Endothelial cell (in vitro differentiated cells): ENCODE data around the gene UGT1A9. TPM values are rescaled to one million over a fixed set of nuclear protein-coding genes. Genes with fewer than 3 reads are reported as not detected.
A peak's percentile ranks its signal among the peaks of the same experiment; 100 is the strongest.

Experiments used
- DNase-seq: peaks from one replicate; pipeline ENCODE4 v3.0.0; 2021; ENCODE audit warnings: low spot score
- H3K27ac Mint-ChIP-seq: one replicate; pipeline ENCODE4 v1.8.0; 2021; ENCODE audit warnings: mixed read lengths, inconsistent platforms; ENCODE audit not compliant: unreplicated experiment
- H3K27me3 Mint-ChIP-seq: one replicate; pipeline ENCODE4 v1.8.0; 2021; ENCODE audit warnings: mild to moderate bottlenecking, moderate library complexity, mixed read lengths, inconsistent platforms; ENCODE audit not compliant: unreplicated experiment
- H3K36me3 Mint-ChIP-seq: one replicate; pipeline ENCODE4 v1.8.0; 2021; ENCODE audit warnings: mild to moderate bottlenecking, low read depth, mixed read lengths, inconsistent platforms; ENCODE audit not compliant: unreplicated experiment
- H3K4me1 Mint-ChIP-seq: one replicate; pipeline ENCODE4 v1.8.0; 2021; ENCODE audit warnings: mild to moderate bottlenecking, mixed read lengths, inconsistent platforms; ENCODE audit not compliant: unreplicated experiment
- H3K4me3 Mint-ChIP-seq: one replicate; pipeline ENCODE4 v1.8.0; 2021; ENCODE audit warnings: mild to moderate bottlenecking, mixed read lengths, inconsistent platforms; ENCODE audit not compliant: unreplicated experiment
- H3K9me3 Mint-ChIP-seq: one replicate; pipeline ENCODE4 v1.8.0; 2021; ENCODE audit warnings: mixed read lengths, inconsistent platforms; ENCODE audit not compliant: unreplicated experiment
- total RNA-seq: library from RNA; stranded (reverse); fragmentation: NEBNext Ultra II Directional; extraction: Animal tissue kit (Norgen Biotek cat#: 25700); gene quantifications from one replicate; pipeline ENCODE4 v1.2.1, GENCODE V29; 2021; ENCODE audit not compliant: unreplicated experiment
- TF ChIP-seq, protein P1 (sequence below): fragments of 200-600 bp; sonication (generic); IDR thresholded peaks from one replicate; pipeline ENCODE4 v1.5.0; 2021; ENCODE audit warnings: antibody characterized with exemption; ENCODE audit not compliant: unreplicated experiment

The UGT1A9 gene
- total RNA-seq, 1 donor from 2014 or later, result not detected

DNA sequence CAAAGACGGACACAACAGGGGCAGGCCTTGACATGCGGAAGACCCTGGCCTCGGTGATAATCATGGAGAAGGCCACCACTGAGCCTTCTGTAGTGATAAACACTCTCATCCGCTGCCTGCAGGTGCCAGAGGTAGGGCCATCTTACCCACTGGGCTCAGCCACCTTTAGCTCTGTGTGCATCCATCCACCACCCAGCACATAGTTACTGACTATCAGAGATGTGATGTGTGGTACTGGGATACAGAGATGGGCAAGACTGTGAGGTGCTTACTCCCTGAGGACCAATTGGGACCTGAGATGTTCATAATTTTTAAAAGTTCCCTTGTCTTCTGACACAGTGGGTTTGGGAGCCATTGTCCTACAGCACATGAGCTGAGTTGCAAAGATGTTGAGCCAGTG lies 108.0 kb downstream of the UGT1A9 start:
- H3K9me3 Mint-ChIP-seq, result no peaks in the 10 kb centered on the region
- H3K27me3 Mint-ChIP-seq, result no peaks in the 10 kb centered on the region
- H3K4me3 Mint-ChIP-seq, result no peak overlapping the region
- H3K36me3 Mint-ChIP-seq, result no peaks in the 10 kb centered on the region
- no peak overlapping the region for H3K27ac Mint-ChIP-seq
- no peak for DNase-seq
- no peaks in the 10 kb centered on the region for H3K4me1 Mint-ChIP-seq
- TF ChIP-seq, protein P1, sequence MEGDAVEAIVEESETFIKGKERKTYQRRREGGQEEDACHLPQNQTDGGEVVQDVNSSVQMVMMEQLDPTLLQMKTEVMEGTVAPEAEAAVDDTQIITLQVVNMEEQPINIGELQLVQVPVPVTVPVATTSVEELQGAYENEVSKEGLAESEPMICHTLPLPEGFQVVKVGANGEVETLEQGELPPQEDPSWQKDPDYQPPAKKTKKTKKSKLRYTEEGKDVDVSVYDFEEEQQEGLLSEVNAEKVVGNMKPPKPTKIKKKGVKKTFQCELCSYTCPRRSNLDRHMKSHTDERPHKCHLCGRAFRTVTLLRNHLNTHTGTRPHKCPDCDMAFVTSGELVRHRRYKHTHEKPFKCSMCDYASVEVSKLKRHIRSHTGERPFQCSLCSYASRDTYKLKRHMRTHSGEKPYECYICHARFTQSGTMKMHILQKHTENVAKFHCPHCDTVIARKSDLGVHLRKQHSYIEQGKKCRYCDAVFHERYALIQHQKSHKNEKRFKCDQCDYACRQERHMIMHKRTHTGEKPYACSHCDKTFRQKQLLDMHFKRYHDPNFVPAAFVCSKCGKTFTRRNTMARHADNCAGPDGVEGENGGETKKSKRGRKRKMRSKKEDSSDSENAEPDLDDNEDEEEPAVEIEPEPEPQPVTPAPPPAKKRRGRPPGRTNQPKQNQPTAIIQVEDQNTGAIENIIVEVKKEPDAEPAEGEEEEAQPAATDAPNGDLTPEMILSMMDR, result no peak

DNA sequence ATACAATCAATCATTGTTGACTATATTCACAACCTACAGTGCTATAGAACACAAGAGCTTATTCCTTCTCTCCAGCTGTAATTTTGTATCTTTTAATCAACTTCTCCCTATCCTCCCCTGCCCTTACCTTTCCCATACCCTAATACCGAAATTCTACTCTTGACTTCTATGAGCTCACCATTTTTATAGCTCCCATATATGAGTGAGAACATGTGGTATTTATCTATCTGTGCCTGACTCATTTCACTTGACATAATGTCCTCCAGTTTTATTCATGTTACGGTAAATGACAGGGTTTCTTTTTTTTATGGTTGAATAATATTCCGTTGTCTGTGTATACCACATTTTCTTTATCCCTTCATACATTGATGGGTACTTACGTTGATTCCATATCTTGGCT lies 109.1 kb downstream of the UGT1A9 start:
- H3K36me3 Mint-ChIP-seq, result no peaks in the 10 kb centered on the region
- no peak for DNase-seq
- H3K9me3 Mint-ChIP-seq, result no peaks in the 10 kb centered on the region
- TF ChIP-seq, protein P1, result no peak
- no peak overlapping the region for H3K4me3 Mint-ChIP-seq
- H3K27me3 Mint-ChIP-seq, result no peaks in the 10 kb centered on the region
- H3K4me1 Mint-ChIP-seq, result no peaks in the 10 kb centered on the region
- H3K27ac Mint-ChIP-seq, result no peak overlapping the region

DNA sequence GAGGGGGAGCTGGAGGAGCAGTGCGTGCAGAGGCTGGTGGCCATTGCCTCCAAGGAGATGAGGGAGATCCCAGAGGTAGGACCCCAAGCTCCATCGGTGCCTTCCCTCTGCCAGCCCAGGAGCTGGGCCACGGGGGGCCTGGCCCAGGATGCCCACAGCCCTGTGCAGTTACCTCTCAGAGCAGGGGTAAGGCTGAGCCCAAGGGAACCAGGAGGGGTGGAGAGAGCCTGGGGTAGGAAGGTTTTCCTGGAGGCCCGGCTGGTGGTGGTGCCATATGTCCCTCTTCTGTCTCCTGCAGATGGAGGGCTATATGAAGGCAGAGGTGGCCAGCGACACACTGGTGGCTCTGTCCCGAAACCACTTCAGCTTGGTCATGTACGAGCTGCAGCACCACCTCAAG lies 117.9 kb downstream of the UGT1A9 start:
- Mint-ChIP-seq H3K4me3 (peak overlapping the region; percentile 13), H3K36me3 (peaks cover 17% of the 10 kb centered on the region)
- no peak for DNase-seq

DNA sequence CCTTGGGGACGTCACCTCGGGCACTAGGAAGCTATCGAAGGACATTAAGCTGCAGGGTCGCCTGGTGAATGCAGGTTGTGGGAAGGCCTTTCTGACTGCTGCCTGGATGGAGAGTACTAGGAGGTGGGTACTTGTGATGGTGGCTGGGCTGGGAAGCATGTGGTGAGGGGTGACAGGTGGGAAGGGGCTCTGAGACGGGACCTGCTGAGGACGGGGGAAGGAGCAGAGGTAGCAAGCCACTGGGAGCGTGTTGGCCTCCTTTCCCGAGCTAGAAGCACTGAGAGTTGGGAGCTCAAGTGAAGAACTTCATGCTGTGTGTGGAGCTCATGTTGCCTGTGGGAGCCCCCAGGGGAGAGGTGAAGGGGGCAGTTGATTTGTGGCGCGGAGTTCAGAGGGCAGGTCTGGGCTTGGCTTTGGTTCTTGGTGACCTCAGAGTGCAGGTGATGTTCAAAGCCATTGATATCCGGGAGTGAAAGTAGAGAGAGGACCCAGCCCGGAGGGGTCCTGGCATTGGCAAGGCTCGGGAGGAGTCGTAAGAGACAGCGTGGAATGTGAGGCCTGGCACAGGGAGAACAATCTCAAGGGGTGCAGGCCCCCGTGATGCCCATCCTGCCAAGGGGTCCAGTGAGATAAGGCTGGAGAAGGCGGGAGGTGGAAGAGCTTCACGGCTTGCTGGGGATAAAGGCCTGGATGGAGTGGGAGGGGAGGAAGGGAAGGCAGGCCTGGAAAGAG lies 119.6 kb downstream of the UGT1A9 start:
- no peaks in the 10 kb centered on the region for H3K9me3 Mint-ChIP-seq
- no peak overlapping the region for H3K27ac Mint-ChIP-seq
- H3K36me3 Mint-ChIP-seq, result peaks cover 17% of the 10 kb centered on the region
- DNase-seq, result no peak
- peaks cover 12% of the 10 kb centered on the region for H3K27me3 Mint-ChIP-seq
- TF ChIP-seq, protein P1, result no peak
- no peak overlapping the region for H3K4me3 Mint-ChIP-seq
- H3K4me1 Mint-ChIP-seq, result no peaks in the 10 kb centered on the region

More for the DNA sequence above, 117.9 kb downstream of the UGT1A9 start:
- no peaks in the 10 kb centered on the region for H3K4me1 Mint-ChIP-seq
- TF ChIP-seq, protein P1, result no peak
- H3K27me3 Mint-ChIP-seq, result peaks cover 8% of the 10 kb centered on the region
- H3K9me3 Mint-ChIP-seq, result no peaks in the 10 kb centered on the region
- H3K27ac Mint-ChIP-seq, result no peak overlapping the region

DNA sequence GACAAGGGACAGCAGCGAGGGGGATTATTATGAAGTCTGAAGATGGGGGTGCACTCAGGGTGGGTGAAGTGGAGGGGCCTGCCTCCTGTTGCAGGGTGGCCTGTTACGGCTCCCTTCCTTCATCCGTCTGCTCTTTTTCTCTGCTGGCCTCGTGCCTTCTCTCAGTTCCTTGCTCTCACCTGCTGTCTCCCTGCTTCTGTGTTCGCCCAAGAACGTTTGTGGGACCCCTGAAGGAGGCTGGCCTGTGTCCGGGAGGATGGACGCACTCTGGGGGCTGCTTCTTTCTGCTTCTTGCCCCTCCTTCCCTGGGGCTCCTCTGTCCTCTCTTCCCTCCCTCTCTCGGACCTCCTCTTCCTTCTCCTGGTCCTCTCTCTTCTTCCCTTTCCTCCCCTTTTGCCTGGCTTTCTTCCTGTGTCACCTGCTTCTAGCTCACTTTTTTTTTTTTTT lies 120.2 kb downstream of the UGT1A9 start:
- no peaks in the 10 kb centered on the region for H3K4me1 Mint-ChIP-seq

More for the DNA sequence above, 120.2 kb downstream of the UGT1A9 start:
- TF ChIP-seq, protein P1, result no peak
- H3K27me3 Mint-ChIP-seq, result peaks cover 12% of the 10 kb centered on the region
- H3K27ac Mint-ChIP-seq, result no peak overlapping the region
- no peaks in the 10 kb centered on the region for H3K9me3 Mint-ChIP-seq
- peaks cover 17% of the 10 kb centered on the region for H3K36me3 Mint-ChIP-seq
- no peak for DNase-seq
- H3K4me3 Mint-ChIP-seq, result no peak overlapping the region
